K562 (cell line): ENCODE measurements around the gene TMPRSS6. TPM values are rescaled to one million over a fixed set of nuclear protein-coding genes. Genes with fewer than 3 reads are reported as not detected.

Source experiments
- ATAC-seq: fragments of 200-7000 bp; cut with Tn5 transposase; 3 replicates; pipeline ENCODE4 v1.9.1; 2020; ENCODE audit warnings: moderate library complexity
- BruUV-seq: library from RNA; stranded (reverse); fragments of 400-500 nt; replicated peaks from 2 replicates; lab custom pipeline; 2021; lab: Mats Ljungman, UMichigan
- CTCF ChIA-PET: fragments of 300-600 bp; formaldehyde crosslinking; extraction: SDS; loops from one replicate; lab custom pipeline; 2021; ENCODE audit warnings: low intra/inter-chr PET ratio; lab: Yijun Ruan, JAX
- POLR2A ChIA-PET: fragments of 300-600, 350-650 bp; sonication (Branson Sonifier 250); formaldehyde crosslinking; extraction: SDS; loops from one replicate; lab custom pipeline; 2021; ENCODE audit warnings: antibody characterized with exemption, inconsistent platforms; lab: Yijun Ruan, JAX
- DNase-seq, 4 experiments: peaks; one replicate each; pipeline versions ENCODE4 v3.0.0 to v3.0.0-alpha.2; 2011 to 2018; ENCODE audit warnings: low spot score in 3 of 4, mixed read lengths in 3 of 4; ENCODE audit errors: extremely low read depth in 1 of 4
- FAIRE-seq: peaks from 2 replicates; lab custom pipeline; 2011; peaks lifted over from hg19 to GRCh38; lab: Jason Lieb, UNC
- H2AFZ ChIP-seq: 2 replicates; pipeline ENCODE4 v1.6.0; 2011; ENCODE audit warnings: low read depth, low read length, control low read depth, inconsistent platforms
- H3K27ac ChIP-seq: fragments of 200-600 bp; 3 replicates; pipeline ENCODE4 v1.8.0; 2011; ENCODE audit warnings: low read depth, mild to moderate bottlenecking, control low read depth, inconsistent platforms, low read length, moderate library complexity, mixed read lengths; ENCODE audit errors: extremely low read depth
- H3K27me3 ChIP-seq, 2 experiments: fragments of 300-600 bp in 1 of 2; 2 replicates in 1 of 2; 3 replicates in 1 of 2; pipeline versions ENCODE4 v1.6.0 to v1.8.0; 2011; ENCODE audit warnings: inconsistent platforms in 2 of 2, low read length in 2 of 2, mild to moderate bottlenecking in 1 of 2, mixed read lengths in 1 of 2, moderate library complexity in 1 of 2; ENCODE audit not compliant: control insufficient read depth in 2 of 2, insufficient read depth in 2 of 2
- H3K36me3 ChIP-seq: fragments of 300-600 bp; 3 replicates; pipeline ENCODE4 v1.8.0; 2011; ENCODE audit warnings: mild to moderate bottlenecking, low read length, inconsistent platforms; ENCODE audit not compliant: control insufficient read depth, insufficient read depth
- H3K4me1 ChIP-seq, 2 experiments: fragments of 200-600 bp in 1 of 2; replicated peaks in 1 of 2; 2 replicates in 1 of 2; 3 replicates in 1 of 2; pipeline versions ENCODE4 v1.5.1 to v1.8.0; 2011; ENCODE audit warnings: inconsistent platforms in 2 of 2, low read length in 2 of 2, mild to moderate bottlenecking in 1 of 2, mixed read lengths in 1 of 2, moderate library complexity in 1 of 2; ENCODE audit not compliant: control insufficient read depth in 2 of 2, insufficient read depth in 2 of 2
- H3K4me2 ChIP-seq: 2 replicates; pipeline ENCODE4 v1.6.1; 2011; ENCODE audit warnings: low read length, control low read depth, inconsistent platforms, mixed read lengths; ENCODE audit not compliant: insufficient read depth
- H3K4me3 ChIP-seq: fragments of 200-600 bp; sonication (generic), shearing (Covaris generic); 2 replicates; pipeline ENCODE4 v1.5.1; 2016; ENCODE audit warnings: control low read depth, inconsistent platforms
- H3K79me2 ChIP-seq: fragments of 200-600 bp; 3 replicates; pipeline ENCODE4 v1.8.0; 2011; ENCODE audit warnings: low read length, inconsistent platforms; ENCODE audit not compliant: control insufficient read depth, insufficient read depth
- H3K9ac ChIP-seq, 2 experiments: 2 replicates each; pipeline versions ENCODE4 v1.6.0 to v1.6.1; 2011; ENCODE audit warnings: low read depth in 2 of 2, low read length in 2 of 2, control low read depth in 1 of 2, inconsistent platforms in 1 of 2, mild to moderate bottlenecking in 1 of 2, mixed read lengths in 1 of 2; ENCODE audit not compliant: insufficient read depth in 1 of 2
- H3K9me1 ChIP-seq: one replicate; pipeline ENCODE4 v1.6.0; 2011; ENCODE audit warnings: inconsistent platforms, mild to moderate bottlenecking, low read length, moderate library complexity; ENCODE audit not compliant: control insufficient read depth, insufficient read depth
- H3K9me3 ChIP-seq: replicated peaks from 2 replicates; pipeline ENCODE4 v1.5.1; 2011; ENCODE audit warnings: low read depth, low read length, inconsistent platforms; ENCODE audit not compliant: control insufficient read depth, insufficient read depth
- H4K20me1 ChIP-seq: replicated peaks from 2 replicates; pipeline ENCODE4 v1.6.1; 2011; ENCODE audit warnings: low read length, inconsistent platforms, mixed read lengths; ENCODE audit not compliant: control insufficient read depth, insufficient read depth
- BACH1 ChIP-seq: fragments of 200-800 bp; sonication (Bioruptor generic); IDR thresholded peaks from 2 replicates; pipeline ENCODE4 v1.6.1; 2016; ENCODE audit warnings: missing genetic modification characterization, missing compliant biosample characterization
- CXXC5 ChIP-seq: fragments of 250-450 bp; sonication (Bioruptor Pico); IDR thresholded peaks from 2 replicates; pipeline ENCODE4 v1.8.0; 2022; ENCODE audit warnings: inconsistent platforms, mild to moderate bottlenecking, moderate library complexity
- GATAD2B ChIP-seq: fragments of 450-650 bp; IDR thresholded peaks from 2 replicates; pipeline ENCODE4 v1.6.1; 2017; ENCODE audit warnings: mild to moderate bottlenecking, borderline replicate concordance
- HSF4 ChIP-seq: fragments of 250-450 bp; sonication (Bioruptor Pico); IDR thresholded peaks from 2 replicates; pipeline ENCODE4 v2.1.2; 2022; ENCODE audit warnings: mild to moderate bottlenecking, moderate library complexity, borderline replicate concordance
- POLR2A ChIP-seq: fragments of 450-650 bp; conservative IDR thresholded peaks from 2 replicates; pipeline ENCODE4 v1.6.1; 2016
- PTRF ChIP-seq: fragments of 450-650 bp; IDR thresholded peaks from 2 replicates; pipeline ENCODE4 v1.6.1; 2016; ENCODE audit warnings: mild to moderate bottlenecking, missing genetic modification characterization, missing compliant biosample characterization
- RBM25 ChIP-seq: fragments of 200-400 bp; formaldehyde crosslinking; IDR thresholded peaks from 2 replicates; pipeline ENCODE4 v1.6.1; 2018; ENCODE audit warnings: low read length, low read depth, moderate library complexity; ENCODE audit not compliant: severe bottlenecking
- TEAD4 ChIP-seq, 2 experiments: sonication (generic) in 1 of 2; formaldehyde crosslinking in 1 of 2; IDR thresholded peaks; 2 replicates each; pipeline versions ENCODE4 v1.6.1 to v1.8.0; 2012 to 2022; ENCODE audit warnings: borderline replicate concordance in 1 of 2, inconsistent platforms in 1 of 2, low read length in 1 of 2, mild to moderate bottlenecking in 1 of 2, missing genetic modification reagents in 1 of 2
- ZNF174 ChIP-seq: fragments of 250-450 bp; sonication (Bioruptor Pico); IDR thresholded peaks from 2 replicates; pipeline ENCODE4 v1.4.0; 2020; ENCODE audit warnings: mild to moderate bottlenecking
- ZNF644 ChIP-seq: fragments of 200-800 bp; sonication (Bioruptor generic); IDR thresholded peaks from 2 replicates; pipeline ENCODE4 v1.6.1; 2016; ENCODE audit warnings: low read depth, missing genetic modification characterization, missing compliant biosample characterization
- ZNF764 ChIP-seq: fragments of 250-450 bp; sonication (Bioruptor Pico); IDR thresholded peaks from 2 replicates; pipeline ENCODE4 v1.4.0; 2020; ENCODE audit warnings: low read depth, mild to moderate bottlenecking, moderate library complexity
- WGBS: fragments of 100-300 bp; shearing (Covaris generic); methylation state at CpG from one replicate; pipeline ENCODE4 v1.1.6; 2016; ENCODE audit warnings: low coverage, mixed read lengths; ENCODE audit not compliant: insufficient coverage; ENCODE audit errors: missing lambda C conversion rate; 5-methylcytosine and 5-hydroxymethylcytosine counted together
- in situ Hi-C: fragments of 300-500 bp; cut with MboI; formaldehyde crosslinking; loops from 4 replicates; pipeline ENCODE4 v1.15.0; 2018; ENCODE audit warnings: inconsistent platforms, mixed read lengths
- intact Hi-C: fragments of 100-400 bp; cut with micrococcal nuclease; formaldehyde crosslinking; loops from 2 replicates; pipeline ENCODE4 v1.14.2; 2022
- polyA plus RNA-seq, 8 experiments: library from polyadenylated mRNA; depleted of rRNA in 4 of 8; stranded (reverse) in 5 of 8; unstranded in 3 of 8; fragments of >200 nt; fragmentation: Nextera tagmentation in 2 of 8; fragmentation: Illumina TruSeq in 1 of 8; extraction: Ambion mirVana in 2 of 8; extraction: Trizol in 1 of 8; gene quantifications; 2 replicates each; pipeline versions ENCODE4 v1.2.1 to v1.2.3, GENCODE V29; 2011 to 2014; ENCODE audit warnings: inconsistent platforms in 1 of 8, missing spikeins in 1 of 8
- total RNA-seq, 7 experiments: library from RNA; depleted of rRNA in 6 of 7; stranded (reverse); fragments of >200 nt in 6 of 7; fragmentation: Illumina TruSeq in 2 of 7; extraction: Trizol in 2 of 7; gene quantifications; 2 replicates each; pipeline versions ENCODE4 v1.2.1 to v1.2.3, GENCODE V29; 2011 to 2021; ENCODE audit warnings: low replicate concordance in 1 of 7
- TF ChIP-seq, protein P1 (sequence below): fragments of 250-450 bp; sonication (Bioruptor Pico); IDR thresholded peaks from 2 replicates; pipeline ENCODE4 v1.8.0; 2021; ENCODE audit warnings: borderline replicate concordance, mild to moderate bottlenecking, moderate library complexity; ENCODE audit not compliant: poor library complexity, severe bottlenecking
- TF ChIP-seq, protein P2 (sequence below): fragments of 450-650 bp; IDR thresholded peaks from 2 replicates; pipeline ENCODE4 v1.6.1; 2016; ENCODE audit warnings: antibody characterized with exemption

Gene TMPRSS6
- total and polyA plus RNA-seq, 9 of the 15 experiments (the other 6 are each of a cell fraction or from before 2014, with no cell fraction given) = 0.03 TPM; not detected in 8

DNA sequence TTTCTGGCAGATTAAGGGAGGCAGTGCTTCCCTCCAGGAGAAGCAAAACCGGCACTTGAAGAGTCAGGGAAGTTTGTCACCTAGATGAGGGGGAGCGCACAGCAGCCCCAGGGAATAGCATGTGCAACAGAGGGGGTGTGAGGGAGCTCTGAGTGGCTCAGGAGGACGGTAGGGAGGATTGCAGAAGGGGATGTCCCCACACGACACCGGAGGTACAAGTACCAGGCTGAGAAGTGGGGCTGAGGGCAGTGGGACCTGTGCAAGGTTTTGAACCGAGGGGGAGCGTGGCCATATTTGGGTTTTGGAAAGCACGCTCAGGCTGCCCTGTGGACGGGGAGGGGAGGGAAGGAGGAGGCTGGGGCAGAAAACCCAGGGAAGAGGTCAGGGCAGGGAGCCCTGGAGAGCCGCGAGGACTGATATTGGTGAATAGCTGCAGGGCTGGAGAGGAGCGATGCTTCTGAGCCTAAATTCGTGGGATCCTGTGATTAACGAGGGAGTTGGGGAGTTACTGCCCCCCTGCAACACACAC is 17.9 kb upstream of the TMPRSS6 start:
- DNase-seq = no peak
- no peak for FAIRE-seq
- H3K79me2 ChIP-seq = no peaks in the 10 kb centered on the region
- ATAC-seq = no peak
- H3K27me3 ChIP-seq = peaks cover 0 to 8% of the 10 kb centered on the region in 2 experiments; a peak in 1 of 5 replicates
- no peaks in the 10 kb centered on the region for H4K20me1 ChIP-seq
- WGBS = 7% methylated on average over 13 of the region's 14 CpGs
- H3K4me3 ChIP-seq = no peak overlapping the region
- no peaks in the 10 kb centered on the region for H3K9me1 ChIP-seq
- no peaks in the 10 kb centered on the region for H3K36me3 ChIP-seq
- TF ChIP-seq TEAD4 (IDR thresholded peaks at IDR 0.05; ENCODE audit: low read length) (no peak), TEAD4 (CRISPR knock-in tag; IDR thresholded peaks at IDR 0.05; ENCODE audit: borderline replicate concordance) (no peak), ZNF174 (no peak), ZNF644 (tag) (no peak), HSF4 (CRISPR knock-in tag) (no peak), RBM25 (no peak), ZNF764 (CRISPR knock-in tag) (no peak), GATAD2B (no peak), POLR2A (no peak), PTRF (tag) (no peak), CXXC5 (no peak), BACH1 (tag) (no peak)
- TF ChIP-seq, protein P1, sequence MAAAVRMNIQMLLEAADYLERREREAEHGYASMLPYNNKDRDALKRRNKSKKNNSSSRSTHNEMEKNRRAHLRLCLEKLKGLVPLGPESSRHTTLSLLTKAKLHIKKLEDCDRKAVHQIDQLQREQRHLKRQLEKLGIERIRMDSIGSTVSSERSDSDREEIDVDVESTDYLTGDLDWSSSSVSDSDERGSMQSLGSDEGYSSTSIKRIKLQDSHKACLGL (CRISPR knock-in tag) = no peak
- TF ChIP-seq, protein P2, sequence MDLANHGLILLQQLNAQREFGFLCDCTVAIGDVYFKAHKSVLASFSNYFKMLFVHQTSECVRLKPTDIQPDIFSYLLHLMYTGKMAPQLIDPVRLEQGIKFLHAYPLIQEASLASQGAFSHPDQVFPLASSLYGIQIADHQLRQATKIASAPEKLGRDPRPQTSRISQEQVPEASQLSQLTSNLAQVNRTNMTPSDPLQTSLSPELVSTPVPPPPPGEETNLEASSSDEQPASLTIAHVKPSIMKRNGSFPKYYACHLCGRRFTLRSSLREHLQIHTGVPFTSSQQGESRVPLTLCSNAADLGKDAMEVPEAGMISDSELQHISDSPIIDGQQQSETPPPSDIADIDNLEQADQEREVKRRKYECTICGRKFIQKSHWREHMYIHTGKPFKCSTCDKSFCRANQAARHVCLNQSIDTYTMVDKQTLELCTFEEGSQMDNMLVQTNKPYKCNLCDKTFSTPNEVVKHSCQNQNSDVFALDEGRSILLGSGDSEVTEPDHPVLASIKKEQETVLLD = no peak
- ChIA-PET CTCF (no interaction called here), POLR2A (interaction anchor here (0.8 kb wide), 1 partner anchor 119 kb away, joined by 5 read pairs; no protein-coding TSS in a partner anchor)
- intact Hi-C loops (no loop called here), in situ Hi-C loops (no loop called here)
- no peak overlapping the region for H3K27ac ChIP-seq
- no peak overlapping the region for H2AFZ ChIP-seq
- no peak overlapping the region for H3K4me2 ChIP-seq
- H3K4me1 ChIP-seq = peaks cover 0 to 3% of the 10 kb centered on the region in 2 experiments; a peak in 2 of 5 replicates
- H3K9ac ChIP-seq = no peak overlapping the region
- no TSS peak for BruUV-seq
- H3K9me3 ChIP-seq = no peaks in the 10 kb centered on the region
